Large intestine (tissue), 12 donors: ENCODE results near the gene PPP1R37. TPM values are rescaled to one million over a fixed set of nuclear protein-coding genes. Genes with fewer than 3 reads are reported as not detected.

ENCODE experiments used
- DNase-seq, 2 donors: peaks; one replicate each; pipeline versions ENCODE4 v3.0.0 to v3.0.0-alpha.2; 2013
- H3K27ac ChIP-seq: one replicate; pipeline ENCODE4 v1.5.1; 2013; ENCODE audit warnings: low read length
- H3K27me3 ChIP-seq: 2 replicates; pipeline ENCODE4 v1.6.1; 2013; ENCODE audit warnings: low read length; ENCODE audit not compliant: control insufficient read depth, insufficient read depth
- H3K36me3 ChIP-seq: 2 replicates; pipeline ENCODE4 v1.6.1; 2013; ENCODE audit warnings: low read length; ENCODE audit not compliant: control insufficient read depth, insufficient read depth
- H3K4me1 ChIP-seq: one replicate; pipeline ENCODE4 v1.6.1; 2013; ENCODE audit warnings: low read length; ENCODE audit not compliant: control insufficient read depth, insufficient read depth
- H3K4me3 ChIP-seq: one replicate; pipeline ENCODE4 v1.5.1; 2013; ENCODE audit warnings: low read length
- H3K9me3 ChIP-seq: one replicate; pipeline ENCODE4 v1.6.1; 2013; ENCODE audit warnings: mild to moderate bottlenecking, low read depth, low read length, moderate library complexity; ENCODE audit not compliant: control insufficient read depth
- WGBS: methylation state at CpG from one replicate; pipeline ENCODE4 v1.1.5; 2013; ENCODE audit warnings: low lambda C conversion rate; ENCODE audit not compliant: insufficient coverage; 5-methylcytosine and 5-hydroxymethylcytosine counted together
- long read RNA-seq, 11 donors: transcript quantifications; one replicate each; lab custom pipeline, GENCODE V29; 2026
- polyA plus RNA-seq: library from polyadenylated mRNA; unstranded; fragments of 120-200 nt; gene quantifications from one replicate; pipeline ENCODE4 v1.2.1, GENCODE V29; 2013

PPP1R37 gene
- 40.3 TPM for polyA plus RNA-seq
- long read RNA-seq, donor 1, transcript PPP1R37-201 (13 exons, 3,163 nt): minor isoform, 5 of 13 reads
- long read RNA-seq, donor 1, transcript PPP1R37-204 (3 exons, 1,719 nt): major isoform, 8 of 13 reads
- long read RNA-seq, donor 1, partial matches to known transcripts: 0 of 13 reads
- long read RNA-seq, donor 1, other reads (novel, unspliced or antisense): 0 of 13 reads
- long read RNA-seq, donor 2, transcript PPP1R37-204 (3 exons, 1,719 nt): major isoform, 11 of 15 reads
- long read RNA-seq, donor 2, partial matches to known transcripts: 0 of 15 reads
- long read RNA-seq, donor 2, other reads (novel, unspliced or antisense): 0 of 15 reads
- long read RNA-seq, donor 3, transcript PPP1R37-201 (13 exons, 3,163 nt): major isoform, 17 of 29 reads
- long read RNA-seq, donor 3, partial matches to known transcripts: 8 of 29 reads
- long read RNA-seq, donor 3, other reads (novel, unspliced or antisense): 0 of 29 reads
- long read RNA-seq, donor 4: 0 reads
- long read RNA-seq, donor 5, transcript PPP1R37-201 (13 exons, 3,163 nt): major isoform, 5 of 14 reads
- long read RNA-seq, donor 5, partial matches to known transcripts: 8 of 14 reads
- long read RNA-seq, donor 5, other reads (novel, unspliced or antisense): 0 of 14 reads
- long read RNA-seq, donor 6, transcript PPP1R37-201 (13 exons, 3,163 nt): major isoform, 12 of 13 reads
- long read RNA-seq, donor 6, partial matches to known transcripts: 0 of 13 reads
- long read RNA-seq, donor 6, other reads (novel, unspliced or antisense): 0 of 13 reads
- long read RNA-seq, donor 7, partial matches to known transcripts: 0 of 2 reads
- long read RNA-seq, donor 7, other reads (novel, unspliced or antisense): 0 of 2 reads
- long read RNA-seq, donor 8, transcript PPP1R37-201 (13 exons, 3,163 nt): major isoform, 7 of 26 reads
- long read RNA-seq, donor 8, partial matches to known transcripts: 16 of 26 reads
- long read RNA-seq, donor 8, other reads (novel, unspliced or antisense): 0 of 26 reads
- long read RNA-seq, donor 9, transcript PPP1R37-201 (13 exons, 3,163 nt): major isoform, 9 of 10 reads
- long read RNA-seq, donor 9, partial matches to known transcripts: 0 of 10 reads
- long read RNA-seq, donor 9, other reads (novel, unspliced or antisense): 0 of 10 reads
- long read RNA-seq, donor 10, transcript PPP1R37-201 (13 exons, 3,163 nt): major isoform, 7 of 27 reads
- long read RNA-seq, donor 10, partial matches to known transcripts: 16 of 27 reads
- long read RNA-seq, donor 10, other reads (novel, unspliced or antisense): 0 of 27 reads
- long read RNA-seq, donor 11, transcript PPP1R37-201 (13 exons, 3,163 nt): major isoform, 11 of 14 reads
- long read RNA-seq, donor 11, partial matches to known transcripts: 0 of 14 reads
- long read RNA-seq, donor 11, other reads (novel, unspliced or antisense): 0 of 14 reads

GRCh38 chr19:45092747-45093678 is at the start of gene PPP1R37:
TSS of gene PPP1R37 (plus strand) at chr19:45093179. CDS start at chr19:45093326, 147 bp downstream.
- peak; percentile 98 for DNase-seq
- peak within 1 kb of the TSS; percentile 95 for H3K4me3 ChIP-seq
- no peaks in the 10 kb centered on the region for H3K27me3 ChIP-seq
- H3K9me3 ChIP-seq: no peaks in the 10 kb centered on the region
- peak within 1 kb of the TSS; percentile 97 for H3K27ac ChIP-seq
- H3K36me3 ChIP-seq: peaks cover 10% of the 10 kb centered on the region
- peaks cover 45% of the 10 kb centered on the region for H3K4me1 ChIP-seq
- 3% methylated on average over 6 of the region's 103 CpGs for WGBS

- H3K9me3 ChIP-seq: no peaks in the 10 kb centered on the region
- no peaks in the 10 kb centered on the region for H3K27me3 ChIP-seq
- peaks cover 51% of the 10 kb centered on the region for H3K36me3 ChIP-seq
- DNase-seq: peak; percentile 48 to 84
- H3K4me1 ChIP-seq: peaks cover 28% of the 10 kb centered on the region
- WGBS: no CpG with 5 or more reads among the region's 14 CpGs
- peak overlapping the region; percentile 64 for H3K27ac ChIP-seq
- H3K4me3 ChIP-seq: no peak overlapping the region
Observed at GRCh38 chr19:45045671-45046353, 47.2 kb upstream of the PPP1R37 start.

- peak overlapping the region; percentile 64 for H3K27ac ChIP-seq
- peaks cover 51% of the 10 kb centered on the region for H3K36me3 ChIP-seq
- WGBS: no CpG with 5 or more reads among the region's 7 CpGs
- H3K9me3 ChIP-seq: no peaks in the 10 kb centered on the region
- peak in 1 of 2 donors; percentile 45 for DNase-seq
- no peaks in the 10 kb centered on the region for H3K27me3 ChIP-seq
- H3K4me1 ChIP-seq: peaks cover 33% of the 10 kb centered on the region
- H3K4me3 ChIP-seq: no peak overlapping the region
Observed at GRCh38 chr19:45046355-45046754, 46.6 kb upstream of the PPP1R37 start.

- DNase-seq: no peak
- no peak overlapping the region for H3K27ac ChIP-seq
- H3K36me3 ChIP-seq: peaks cover 42% of the 10 kb centered on the region
- 67% methylated on average over 3 of the region's 7 CpGs for WGBS
- no peaks in the 10 kb centered on the region for H3K27me3 ChIP-seq
- peaks cover 41% of the 10 kb centered on the region for H3K4me1 ChIP-seq
- no peak overlapping the region for H3K4me3 ChIP-seq
- H3K9me3 ChIP-seq: no peaks in the 10 kb centered on the region
Observed at GRCh38 chr19:45047188-45047797, 45.7 kb upstream of the PPP1R37 start.

GRCh38 chr19:45049073-45049736 is 43.8 kb upstream of the PPP1R37 start:
- Histone ChIP-seq H3K27ac (no peak overlapping the region), H3K27me3 (no peaks in the 10 kb centered on the region), H3K4me1 (peaks cover 49% of the 10 kb centered on the region), H3K4me3 (no peak overlapping the region), H3K36me3 (peaks cover 46% of the 10 kb centered on the region), H3K9me3 (no peaks in the 10 kb centered on the region)
- no peak for DNase-seq
- WGBS: no CpG with 5 or more reads among the region's 8 CpGs

GRCh38 chr19:45050036-45050435 is 42.9 kb upstream of the PPP1R37 start:
- WGBS: no CpG with 5 or more reads among the region's 6 CpGs
- Histone ChIP-seq H3K27me3 (no peaks in the 10 kb centered on the region), H3K36me3 (peaks cover 45% of the 10 kb centered on the region), H3K9me3 (no peaks in the 10 kb centered on the region), H3K27ac (no peak overlapping the region), H3K4me3 (no peak overlapping the region), H3K4me1 (peaks cover 43% of the 10 kb centered on the region)
- no peak for DNase-seq

GRCh38 chr19:45051929-45052579 is 40.9 kb upstream of the PPP1R37 start:
- Histone ChIP-seq H3K36me3 (peaks cover 53% of the 10 kb centered on the region), H3K4me1 (peaks cover 23% of the 10 kb centered on the region), H3K27ac (peak overlapping the region; percentile 85), H3K27me3 (no peaks in the 10 kb centered on the region), H3K9me3 (no peaks in the 10 kb centered on the region), H3K4me3 (no peak overlapping the region)
- 0% methylated on average over 1 of the region's 9 CpGs for WGBS
- peak; percentile 75 to 93 for DNase-seq

GRCh38 chr19:45056831-45057230 is 36.1 kb upstream of the PPP1R37 start:
- DNase-seq: no peak
- H3K9me3 ChIP-seq: no peaks in the 10 kb centered on the region
- H3K27me3 ChIP-seq: no peaks in the 10 kb centered on the region
- WGBS: no CpG with 5 or more reads among the region's 8 CpGs
- H3K4me3 ChIP-seq: no peak overlapping the region
- H3K27ac ChIP-seq: no peak overlapping the region
- peaks cover 12% of the 10 kb centered on the region for H3K4me1 ChIP-seq
- H3K36me3 ChIP-seq: peaks cover 88% of the 10 kb centered on the region
